Kidney capillary endothelial cell (primary cell): ENCODE measurements around the gene GSTK1.
"Not testable (repeated sequence)": the region's sequence is repeated elsewhere in the genome, so short reads cannot be mapped to it uniquely, and the experiment has no call there.

Experiments used
- DNase-seq: peaks from one replicate; pipeline ENCODE4 v3.0.0-alpha.2; 2018; ENCODE audit warnings: low spot score

Gene GSTK1

GRCh38 chr7:143263266-143264195 is at the start of gene GSTK1:
Gene GSTK1 (plus strand): TSS chr7:143263441. CDS start chr7:143263514, 73 bp downstream.
- peak; percentile 59 for DNase-seq

GRCh38 chr7:143213478-143213877 is 49.8 kb upstream of the GSTK1 start:
- not testable (repeated sequence) for DNase-seq

- DNase-seq = peak; percentile 83
Measured at GRCh38 chr7:143214789-143215679, 48.2 kb upstream of the GSTK1 start.

GRCh38 chr7:143216151-143216550 is 47.1 kb upstream of the GSTK1 start:
- no peak for DNase-seq

GRCh38 chr7:143216686-143217085 is 46.6 kb upstream of the GSTK1 start:
- no peak for DNase-seq

- no peak for DNase-seq
Measured at GRCh38 chr7:143217806-143218205, 45.4 kb upstream of the GSTK1 start.

GRCh38 chr7:143221286-143221685 is 42.0 kb upstream of the GSTK1 start:
- DNase-seq = no peak

- no peak for DNase-seq
Measured at GRCh38 chr7:143221737-143222136, 41.5 kb upstream of the GSTK1 start, which contains the start of gene TAS2R40. Gene TAS2R40 (plus strand): TSS chr7:143222037. CDS start chr7:143222079, 42 bp downstream.

GRCh38 chr7:143222782-143223181 is 40.5 kb upstream of the GSTK1 start:
- no peak for DNase-seq

GRCh38 chr7:143223784-143224183 is 39.5 kb upstream of the GSTK1 start:
- no peak for DNase-seq

GRCh38 chr7:143225047-143225446 is 38.2 kb upstream of the GSTK1 start:
- DNase-seq = no peak

- DNase-seq = no peak
Measured at GRCh38 chr7:143227806-143228205, 35.4 kb upstream of the GSTK1 start.

GRCh38 chr7:143229054-143229790 is 34.0 kb upstream of the GSTK1 start:
- no peak for DNase-seq

GRCh38 chr7:143230602-143231457 is 32.4 kb upstream of the GSTK1 start:
- DNase-seq = no peak

GRCh38 chr7:143233816-143234532 is 29.3 kb upstream of the GSTK1 start:
- no peak for DNase-seq

- no peak for DNase-seq
Measured at GRCh38 chr7:143234533-143234875, 28.7 kb upstream of the GSTK1 start.

GRCh38 chr7:143235561-143235960 is 27.7 kb upstream of the GSTK1 start:
- DNase-seq = no peak

- no peak for DNase-seq
Measured at GRCh38 chr7:143236408-143236990, 26.7 kb upstream of the GSTK1 start.

- no peak for DNase-seq
Measured at GRCh38 chr7:143237366-143237765, 25.9 kb upstream of the GSTK1 start.
